Neutrophil (primary cell): Measurements from ENCODE around the gene TMPRSS11F.

Source experiments
- H3K27ac ChIP-seq: fragments of 200-600 bp; sonication (generic); 2 replicates; pipeline ENCODE4 v1.5.1; 2016; ENCODE audit warnings: mild to moderate bottlenecking, moderate library complexity
- H3K27me3 ChIP-seq: fragments of 200-600 bp; sonication (generic); 2 replicates; pipeline ENCODE4 v1.6.0; 2016; ENCODE audit warnings: mild to moderate bottlenecking
- H3K36me3 ChIP-seq: fragments of 200-600 bp; sonication (generic); 2 replicates; pipeline ENCODE4 v1.5.1; 2017
- H3K4me1 ChIP-seq, 2 experiments: fragments of 200-600 bp in 1 of 2; sonication (generic) in 1 of 2; 1 replicate in 1 of 2; 2 replicates in 1 of 2; pipeline versions ENCODE4 v1.5.1 to v1.6.1; 2013 to 2016; ENCODE audit warnings: low read depth in 1 of 2, low read length in 1 of 2, mild to moderate bottlenecking in 1 of 2, moderate library complexity in 1 of 2; ENCODE audit not compliant: control insufficient read depth in 1 of 2, insufficient read depth in 1 of 2
- H3K4me3 ChIP-seq, 2 experiments: fragments of 200-600 bp in 1 of 2; sonication (generic) in 1 of 2; 1 replicate in 1 of 2; 2 replicates in 1 of 2; pipeline ENCODE4 v1.5.1; 2013 to 2016; ENCODE audit warnings: low read depth in 1 of 2, low read length in 1 of 2, mild to moderate bottlenecking in 1 of 2, moderate library complexity in 1 of 2
- H3K9me3 ChIP-seq: fragments of 200-600 bp; sonication (generic); 2 replicates; pipeline ENCODE4 v1.5.1; 2016
- TF ChIP-seq, protein P1 (sequence below): fragments of 200-600 bp; sonication (generic); IDR thresholded peaks from 2 replicates; pipeline ENCODE4 v1.5.1; 2016; ENCODE audit warnings: antibody characterized with exemption

The TMPRSS11F gene

DNA sequence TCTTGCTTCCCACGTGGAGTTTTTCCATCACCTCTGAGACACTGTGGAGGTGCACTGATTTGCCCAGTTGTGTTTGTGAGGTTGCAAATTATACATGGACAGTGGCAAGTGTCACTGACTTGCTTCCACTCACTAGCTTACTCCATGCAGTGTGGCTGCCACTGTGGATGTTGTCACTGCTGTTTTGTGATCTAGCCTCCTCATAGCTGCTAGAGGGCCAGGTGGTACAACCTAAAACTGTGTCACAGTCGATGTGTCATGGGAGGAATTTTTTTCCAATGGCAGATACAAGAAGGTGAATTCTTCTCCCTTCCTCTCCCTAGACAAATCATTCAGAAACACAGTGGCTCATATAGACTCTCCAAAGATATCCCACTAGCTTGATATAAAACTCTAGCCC is 37.5 kb upstream of the TMPRSS11F start:
- H3K9me3 ChIP-seq, result no peaks in the 10 kb centered on the region
- TF ChIP-seq, protein P1, sequence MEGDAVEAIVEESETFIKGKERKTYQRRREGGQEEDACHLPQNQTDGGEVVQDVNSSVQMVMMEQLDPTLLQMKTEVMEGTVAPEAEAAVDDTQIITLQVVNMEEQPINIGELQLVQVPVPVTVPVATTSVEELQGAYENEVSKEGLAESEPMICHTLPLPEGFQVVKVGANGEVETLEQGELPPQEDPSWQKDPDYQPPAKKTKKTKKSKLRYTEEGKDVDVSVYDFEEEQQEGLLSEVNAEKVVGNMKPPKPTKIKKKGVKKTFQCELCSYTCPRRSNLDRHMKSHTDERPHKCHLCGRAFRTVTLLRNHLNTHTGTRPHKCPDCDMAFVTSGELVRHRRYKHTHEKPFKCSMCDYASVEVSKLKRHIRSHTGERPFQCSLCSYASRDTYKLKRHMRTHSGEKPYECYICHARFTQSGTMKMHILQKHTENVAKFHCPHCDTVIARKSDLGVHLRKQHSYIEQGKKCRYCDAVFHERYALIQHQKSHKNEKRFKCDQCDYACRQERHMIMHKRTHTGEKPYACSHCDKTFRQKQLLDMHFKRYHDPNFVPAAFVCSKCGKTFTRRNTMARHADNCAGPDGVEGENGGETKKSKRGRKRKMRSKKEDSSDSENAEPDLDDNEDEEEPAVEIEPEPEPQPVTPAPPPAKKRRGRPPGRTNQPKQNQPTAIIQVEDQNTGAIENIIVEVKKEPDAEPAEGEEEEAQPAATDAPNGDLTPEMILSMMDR, result no peak
- no peak overlapping the region for H3K4me3 ChIP-seq
- H3K4me1 ChIP-seq, result no peaks in the 10 kb centered on the region
- H3K36me3 ChIP-seq, result no peaks in the 10 kb centered on the region
- peaks cover 5% of the 10 kb centered on the region for H3K27me3 ChIP-seq
- H3K27ac ChIP-seq, result no peak overlapping the region

DNA sequence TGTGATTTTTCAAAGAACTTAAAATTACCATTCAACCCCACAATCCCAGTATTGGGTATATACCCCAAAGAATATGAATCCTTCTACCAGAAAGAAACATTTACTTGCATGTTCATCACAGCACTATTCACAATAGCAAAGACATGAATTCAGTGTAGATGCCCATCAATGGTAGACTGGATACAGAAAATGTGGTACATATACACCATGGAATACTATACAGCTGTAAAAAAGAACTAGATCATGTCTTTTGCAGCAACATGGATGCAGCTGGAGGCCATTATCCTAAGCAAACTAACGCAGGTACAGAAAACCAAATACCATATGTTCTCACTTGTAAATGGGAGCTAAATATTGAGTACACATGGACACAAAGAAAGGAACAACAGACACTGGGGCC is 34.1 kb upstream of the TMPRSS11F start:
- no peaks in the 10 kb centered on the region for H3K9me3 ChIP-seq
- H3K4me1 ChIP-seq, result no peaks in the 10 kb centered on the region
- no peaks in the 10 kb centered on the region for H3K36me3 ChIP-seq
- no peaks in the 10 kb centered on the region for H3K27me3 ChIP-seq
- H3K4me3 ChIP-seq, result no peak overlapping the region
- H3K27ac ChIP-seq, result no peak overlapping the region
- TF ChIP-seq, protein P1, result no peak

GRCh38 chr4:68162196-68162595 is 32.5 kb upstream of the TMPRSS11F start:
- TF ChIP-seq, protein P1, result no peak
- no peaks in the 10 kb centered on the region for H3K27me3 ChIP-seq
- H3K27ac ChIP-seq, result no peak overlapping the region
- no peaks in the 10 kb centered on the region for H3K4me1 ChIP-seq
- no peaks in the 10 kb centered on the region for H3K9me3 ChIP-seq
- no peaks in the 10 kb centered on the region for H3K36me3 ChIP-seq
- H3K4me3 ChIP-seq, result no peak overlapping the region

GRCh38 chr4:68152411-68152810 is 22.7 kb upstream of the TMPRSS11F start:
- TF ChIP-seq, protein P1, result no peak
- H3K9me3 ChIP-seq, result no peaks in the 10 kb centered on the region
- no peak overlapping the region for H3K4me3 ChIP-seq
- H3K27me3 ChIP-seq, result no peaks in the 10 kb centered on the region
- H3K27ac ChIP-seq, result no peak overlapping the region
- H3K36me3 ChIP-seq, result no peaks in the 10 kb centered on the region
- no peaks in the 10 kb centered on the region for H3K4me1 ChIP-seq

GRCh38 chr4:68148800-68149685 is 19.4 kb upstream of the TMPRSS11F start:
- TF ChIP-seq, protein P1, result no peak
- Histone ChIP-seq H3K4me1 (no peaks in the 10 kb centered on the region), H3K27ac (no peak overlapping the region), H3K4me3 (no peak overlapping the region), H3K27me3 (no peaks in the 10 kb centered on the region), H3K36me3 (no peaks in the 10 kb centered on the region), H3K9me3 (no peaks in the 10 kb centered on the region)
